HFFc6 (cell line): Measurements from ENCODE around the gene RAB13. TPM values are rescaled to one million over a fixed set of nuclear protein-coding genes. Genes with fewer than 3 reads are reported as not detected.
"Not testable (repeated sequence)": the region's sequence is repeated elsewhere in the genome, so short reads cannot be mapped to it uniquely, and the experiment has no call there.

Experiments used
- DNase-seq: peaks from one replicate; pipeline ENCODE4 v3.0.0-alpha.2; 2018
- H3K27ac Mint-ChIP-seq: 2 replicates; pipeline ENCODE4 v1.8.0; 2020; ENCODE audit warnings: mild to moderate bottlenecking, mixed read lengths
- H3K27me3 Mint-ChIP-seq: 2 replicates; pipeline ENCODE4 v1.8.0; 2021; ENCODE audit warnings: mild to moderate bottlenecking, moderate library complexity, mixed read lengths; ENCODE audit not compliant: insufficient read depth
- H3K36me3 Mint-ChIP-seq: 2 replicates; pipeline ENCODE4 v1.8.0; 2021; ENCODE audit warnings: low read depth, mixed read lengths
- H3K4me1 Mint-ChIP-seq: 2 replicates; pipeline ENCODE4 v1.8.0; 2020; ENCODE audit warnings: low read depth, mixed read lengths
- H3K4me3 Mint-ChIP-seq: 2 replicates; pipeline ENCODE4 v1.8.0; 2020; ENCODE audit warnings: mild to moderate bottlenecking, moderate library complexity, mixed read lengths
- H3K9me3 Mint-ChIP-seq: 2 replicates; pipeline ENCODE4 v1.8.0; 2020; ENCODE audit warnings: mild to moderate bottlenecking, mixed read lengths
- long read RNA-seq: library from polyadenylated mRNA; unstranded; transcript quantifications from one replicate; pipeline ENCODE4 v2.0.0, GENCODE V29; 2019
- total RNA-seq, 6 experiments: library from RNA; stranded (reverse); fragmentation: NEBNext Ultra II Directional; extraction: Animal tissue kit (Norgen Biotek cat#: 25700); gene quantifications; 2 replicates in 1 of 6; 3 replicates in 5 of 6; pipeline ENCODE4 v1.2.3, GENCODE V29; 2021
- TF ChIP-seq, protein P1 (sequence below): fragments of 200-600 bp; sonication (generic); IDR thresholded peaks from 2 replicates; pipeline ENCODE4 v1.5.0; 2021; ENCODE audit warnings: antibody characterized with exemption, mild to moderate bottlenecking

The RAB13 gene
- 100 to 1,000 TPM; 119 to 138 (median 128) TPM for total RNA-seq
- long read RNA-seq, transcript RAB13-201 (8 exons, 1,176 nt) = major isoform, 98 of 109 reads
- long read RNA-seq, partial matches to known transcripts = 8 of 109 reads
- long read RNA-seq, other reads (novel, unspliced or antisense) = 1 of 109 reads

GRCh38 chr1:153985941-153986761 is at the start of gene RAB13:
Gene RAB13, minus strand, starts transcription at chr1:153986339. Its CDS starts 103 bp downstream, at chr1:153986236.
- Mint-ChIP-seq H3K4me1 (peaks cover 37% of the 10 kb centered on the region), H3K27me3 (peaks cover 9% of the 10 kb centered on the region), H3K4me3 (peak within 1 kb of the TSS; percentile 95), H3K36me3 (peaks cover 33% of the 10 kb centered on the region), H3K27ac (peak within 1 kb of the TSS; percentile 88), H3K9me3 (peaks cover 7% of the 10 kb centered on the region)
- DNase-seq = peak; percentile 78
- TF ChIP-seq, protein P1, sequence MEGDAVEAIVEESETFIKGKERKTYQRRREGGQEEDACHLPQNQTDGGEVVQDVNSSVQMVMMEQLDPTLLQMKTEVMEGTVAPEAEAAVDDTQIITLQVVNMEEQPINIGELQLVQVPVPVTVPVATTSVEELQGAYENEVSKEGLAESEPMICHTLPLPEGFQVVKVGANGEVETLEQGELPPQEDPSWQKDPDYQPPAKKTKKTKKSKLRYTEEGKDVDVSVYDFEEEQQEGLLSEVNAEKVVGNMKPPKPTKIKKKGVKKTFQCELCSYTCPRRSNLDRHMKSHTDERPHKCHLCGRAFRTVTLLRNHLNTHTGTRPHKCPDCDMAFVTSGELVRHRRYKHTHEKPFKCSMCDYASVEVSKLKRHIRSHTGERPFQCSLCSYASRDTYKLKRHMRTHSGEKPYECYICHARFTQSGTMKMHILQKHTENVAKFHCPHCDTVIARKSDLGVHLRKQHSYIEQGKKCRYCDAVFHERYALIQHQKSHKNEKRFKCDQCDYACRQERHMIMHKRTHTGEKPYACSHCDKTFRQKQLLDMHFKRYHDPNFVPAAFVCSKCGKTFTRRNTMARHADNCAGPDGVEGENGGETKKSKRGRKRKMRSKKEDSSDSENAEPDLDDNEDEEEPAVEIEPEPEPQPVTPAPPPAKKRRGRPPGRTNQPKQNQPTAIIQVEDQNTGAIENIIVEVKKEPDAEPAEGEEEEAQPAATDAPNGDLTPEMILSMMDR = no peak

- H3K4me1 Mint-ChIP-seq, H3K36me3 Mint-ChIP-seq, H3K27ac Mint-ChIP-seq, H3K4me3 Mint-ChIP-seq, DNase-seq, H3K9me3 Mint-ChIP-seq: not testable (repeated sequence)
- H3K27me3 Mint-ChIP-seq = peaks cover 13% of the 10 kb centered on the region
These were observed 47.6 kb upstream of the RAB13 start for GRCh38 chr1:154033697-154034096.

DNA sequence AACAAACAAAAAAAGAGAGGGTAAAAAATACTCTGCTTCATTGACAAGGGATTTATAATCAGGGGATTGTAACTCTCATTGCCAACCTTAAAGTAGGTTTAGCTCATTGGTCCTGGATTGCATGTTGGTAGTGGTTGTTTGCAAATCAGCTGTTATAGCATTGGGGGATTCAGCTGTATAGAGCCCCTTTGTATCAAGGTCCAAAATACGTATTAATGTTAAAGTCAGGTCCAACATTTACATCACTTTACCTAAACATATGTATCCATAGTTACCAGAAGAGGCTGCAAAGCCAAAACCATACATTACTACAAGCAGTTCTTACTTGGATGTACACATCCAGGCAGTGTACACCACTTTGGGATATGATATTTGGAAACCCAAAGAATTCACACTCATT is 33.8 kb upstream of the RAB13 start:
- Mint-ChIP-seq H3K27ac (no peak overlapping the region), H3K27me3 (peaks cover 1% of the 10 kb centered on the region; the same call in 1 of the 2 replicates), H3K36me3 (no peaks in the 10 kb centered on the region), H3K4me3 (no peak overlapping the region), H3K4me1 (no peaks in the 10 kb centered on the region), H3K9me3 (no peaks in the 10 kb centered on the region)
- TF ChIP-seq, protein P1 = no peak
- no peak for DNase-seq

GRCh38 chr1:154019269-154019668 is 33.1 kb upstream of the RAB13 start:
- H3K27ac Mint-ChIP-seq = no peak overlapping the region
- no peaks in the 10 kb centered on the region for H3K36me3 Mint-ChIP-seq
- H3K27me3 Mint-ChIP-seq = peaks cover 1% of the 10 kb centered on the region; the same call in 1 of the 2 replicates
- no peaks in the 10 kb centered on the region for H3K9me3 Mint-ChIP-seq
- peaks cover 6% of the 10 kb centered on the region for H3K4me1 Mint-ChIP-seq
- TF ChIP-seq, protein P1 = no peak
- H3K4me3 Mint-ChIP-seq = no peak overlapping the region
- DNase-seq = no peak

GRCh38 chr1:154014154-154014907 is 28.2 kb upstream of the RAB13 start:
- Mint-ChIP-seq H3K27ac (peak overlapping the region; percentile 7; the same call in 1 of the 2 replicates), H3K36me3 (no peaks in the 10 kb centered on the region)
- DNase-seq = peak; percentile 74

GRCh38 chr1:154012543-154012942 is 26.4 kb upstream of the RAB13 start:
- not testable (repeated sequence) for H3K4me3 Mint-ChIP-seq, H3K27me3 Mint-ChIP-seq, H3K27ac Mint-ChIP-seq, DNase-seq, H3K36me3 Mint-ChIP-seq, H3K9me3 Mint-ChIP-seq
- peaks cover 10% of the 10 kb centered on the region for H3K4me1 Mint-ChIP-seq

More at GRCh38 chr1:154014154-154014907, 28.2 kb upstream of the RAB13 start:
- no peak overlapping the region for H3K4me3 Mint-ChIP-seq
- peaks cover 1% of the 10 kb centered on the region; the same call in 1 of the 2 replicates for H3K27me3 Mint-ChIP-seq
- H3K9me3 Mint-ChIP-seq = no peaks in the 10 kb centered on the region
- TF ChIP-seq, protein P1 = peak; percentile 25; the same call in 1 of the 2 replicates
- H3K4me1 Mint-ChIP-seq = peaks cover 10% of the 10 kb centered on the region
